HCT116 (cell line): ENCODE results near the gene TECTA. TPM values are rescaled to one million over a fixed set of nuclear protein-coding genes. Genes with fewer than 3 reads are reported as not detected.

Experiments used
- ATAC-seq: fragments of 200-7000 bp; cut with Tn5 transposase; 2 replicates; pipeline ENCODE4 v1.9.1; 2020; ENCODE audit warnings: mild to moderate bottlenecking, moderate library complexity
- BruUV-seq: library from RNA; stranded (reverse); fragments of 400-500 nt; replicated peaks from 2 replicates; lab custom pipeline; 2021; lab: Mats Ljungman, UMichigan
- CTCF ChIA-PET: fragments of 300-600 bp; sonication (Branson Sonifier 250); formaldehyde crosslinking; loops from one replicate; lab custom pipeline; 2021; ENCODE audit warnings: antibody characterized with exemption; lab: Charles Lee
- POLR2A ChIA-PET: fragments of 300-600, 350-600 bp; sonication (Branson Sonifier 250); formaldehyde crosslinking; loops from one replicate; lab custom pipeline; 2021; ENCODE audit warnings: antibody characterized with exemption; lab: Charles Lee
- RAD21 ChIA-PET, 2 experiments: fragments of 300-600 bp; sonication (Branson Sonifier 250); formaldehyde crosslinking; loops; one replicate each; lab custom pipeline; 2023; ENCODE audit warnings: low total read pairs in 2 of 2; ENCODE audit not compliant: uncharacterized antibody in 2 of 2, unreplicated experiment in 2 of 2, low non-redundant PET in 1 of 2; lab: Charles Lee
- DNase-seq: peaks from one replicate; pipeline ENCODE4 v3.0.0-alpha.2; 2010; ENCODE audit warnings: low read depth, low spot score
- H2AFZ ChIP-seq: fragments of 200-600 bp; shearing (Covaris generic), sonication (generic); 2 replicates; pipeline ENCODE4 v1.6.1; 2017; ENCODE audit warnings: low read depth, mixed run types, mixed read lengths, antibody characterized with exemption, low read length; ENCODE audit not compliant: poor library complexity, severe bottlenecking
- H3K27ac ChIP-seq: 2 replicates; pipeline ENCODE4 v1.5.1; 2012; ENCODE audit warnings: low read depth, low read length
- H3K27me3 ChIP-seq: fragments of 200-600 bp; sonication (generic); 2 replicates; pipeline ENCODE4 v1.6.1; 2016; ENCODE audit warnings: mixed run types, low read length, mixed read lengths; ENCODE audit not compliant: insufficient read depth
- H3K36me3 ChIP-seq, 2 experiments: fragments of 200-500 bp in 1 of 2; fragments of 200-600 bp in 1 of 2; sonication (Bioruptor generic) in 1 of 2; sonication (generic) in 1 of 2; 2 replicates each; pipeline versions ENCODE4 v1.5.1 to v1.6.1; 2014 to 2016; ENCODE audit warnings: low read length in 2 of 2, inconsistent platforms in 1 of 2, mixed read lengths in 1 of 2, mixed run types in 1 of 2; ENCODE audit not compliant: insufficient read depth in 2 of 2, control insufficient read depth in 1 of 2
- H3K4me1 ChIP-seq, 2 experiments: fragments of 200-600 bp in 1 of 2; sonication (generic) in 1 of 2; 2 replicates each; pipeline versions ENCODE4 v1.5.1 to v1.6.1; 2012 to 2017; ENCODE audit warnings: low read length in 2 of 2, inconsistent platforms in 1 of 2, mild to moderate bottlenecking in 1 of 2, mixed read lengths in 1 of 2, mixed run types in 1 of 2, moderate library complexity in 1 of 2; ENCODE audit not compliant: insufficient read depth in 2 of 2, control insufficient read depth in 1 of 2
- H3K4me2 ChIP-seq: fragments of 200-600 bp; sonication (generic); 2 replicates; pipeline ENCODE4 v1.6.1; 2017; ENCODE audit warnings: mixed run types, low read length, mixed read lengths
- H3K4me3 ChIP-seq, 2 experiments: fragments of 200-600 bp in 1 of 2; sonication (generic) in 1 of 2; replicated peaks in 1 of 2; 2 replicates each; pipeline ENCODE4 v1.5.1; 2011 to 2016; ENCODE audit warnings: low read length in 2 of 2, control low read depth in 1 of 2, low read depth in 1 of 2, mild to moderate bottlenecking in 1 of 2, mixed read lengths in 1 of 2, mixed run types in 1 of 2
- H3K79me2 ChIP-seq: fragments of 200-600 bp; sonication (generic); 2 replicates; pipeline ENCODE4 v1.6.1; 2017; ENCODE audit warnings: mild to moderate bottlenecking, mixed run types, low read length, moderate library complexity, mixed read lengths; ENCODE audit not compliant: insufficient read depth
- H3K9ac ChIP-seq: fragments of 200-600 bp; sonication (generic); 2 replicates; pipeline ENCODE4 v1.6.1; 2016; ENCODE audit warnings: low read length, mixed read lengths
- H3K9me2 ChIP-seq: fragments of 200-600 bp; sonication (generic), shearing (Covaris generic); 2 replicates; pipeline ENCODE4 v1.6.1; 2017; ENCODE audit warnings: mixed run types, mild to moderate bottlenecking, moderate library complexity; ENCODE audit not compliant: insufficient read depth
- H3K9me3 ChIP-seq, 2 experiments: fragments of 200-500 bp in 1 of 2; fragments of 200-600 bp in 1 of 2; sonication (Bioruptor generic) in 1 of 2; sonication (generic) in 1 of 2; 2 replicates each; pipeline ENCODE4 v1.6.1; 2014 to 2017; ENCODE audit warnings: low read length in 2 of 2, mixed read lengths in 2 of 2, inconsistent platforms in 1 of 2, low read depth in 1 of 2, mild to moderate bottlenecking in 1 of 2, mixed run types in 1 of 2, moderate library complexity in 1 of 2; ENCODE audit not compliant: control insufficient read depth in 1 of 2, insufficient read depth in 1 of 2
- H4K20me1 ChIP-seq: fragments of 200-600 bp; sonication (generic), shearing (Covaris generic); 2 replicates; pipeline ENCODE4 v1.6.1; 2017; ENCODE audit warnings: mixed run types, mild to moderate bottlenecking, moderate library complexity; ENCODE audit not compliant: insufficient read depth
- CBX3 ChIP-seq: IDR thresholded peaks from 2 replicates; pipeline ENCODE4 v1.6.1; 2012; ENCODE audit warnings: low read depth
- CEBPB ChIP-seq: IDR thresholded peaks from 2 replicates; pipeline ENCODE4 v1.6.1; 2012; ENCODE audit warnings: low read depth
- EGR1 ChIP-seq: IDR thresholded peaks from 2 replicates; pipeline ENCODE4 v1.6.1; 2012; ENCODE audit warnings: low read depth
- ELF1 ChIP-seq: IDR thresholded peaks from 2 replicates; pipeline ENCODE4 v1.6.1; 2012; ENCODE audit warnings: low read depth, borderline replicate concordance
- EZH2 ChIP-seq: fragments of 200-600 bp; sonication (generic); IDR thresholded peaks from 2 replicates; pipeline ENCODE4 v1.6.1; 2017; ENCODE audit warnings: antibody characterized with exemption, mixed run types
- EZH2phosphoT487 ChIP-seq: fragments of 200-600 bp; IDR thresholded peaks from 2 replicates; pipeline ENCODE4 v1.6.1; 2018; ENCODE audit warnings: antibody characterized with exemption, borderline replicate concordance
- FOSL1 ChIP-seq: IDR thresholded peaks from 2 replicates; pipeline ENCODE4 v1.6.1; 2012; ENCODE audit warnings: low read depth
- JUND ChIP-seq: IDR thresholded peaks from 2 replicates; pipeline ENCODE4 v1.6.1; 2012
- POLR2AphosphoS5 ChIP-seq: IDR thresholded peaks from 2 replicates; pipeline ENCODE4 v1.6.1; 2011; ENCODE audit warnings: mild to moderate bottlenecking, low read depth, low read length, moderate library complexity
- RAD21 ChIP-seq: IDR thresholded peaks from 2 replicates; pipeline ENCODE4 v1.6.1; 2012; ENCODE audit warnings: low read depth, mild to moderate bottlenecking
- SRF ChIP-seq: IDR thresholded peaks from 2 replicates; pipeline ENCODE4 v1.6.1; 2012; ENCODE audit warnings: low read depth
- ZNF274 ChIP-seq: fragments of 200-500 bp; sonication (Bioruptor generic); IDR thresholded peaks from 2 replicates; pipeline ENCODE4 v1.6.1; 2014; ENCODE audit warnings: mild to moderate bottlenecking, low read depth, low read length, inconsistent platforms
- intact Hi-C: fragments of 100-400 bp; cut with micrococcal nuclease; formaldehyde crosslinking; loops from 2 replicates; pipeline ENCODE4 v1.10.0; 2022
- total RNA-seq: library from RNA; stranded (reverse); gene quantifications from one replicate; pipeline ENCODE4 v1.2.1, GENCODE V29; 2021; ENCODE audit not compliant: unreplicated experiment
- TF ChIP-seq, protein P1 (sequence below): IDR thresholded peaks from 2 replicates; pipeline ENCODE4 v1.6.1; 2012

The TECTA gene
- total RNA-seq, 1 experiment from 2014 or later = 0.81 TPM

DNA sequence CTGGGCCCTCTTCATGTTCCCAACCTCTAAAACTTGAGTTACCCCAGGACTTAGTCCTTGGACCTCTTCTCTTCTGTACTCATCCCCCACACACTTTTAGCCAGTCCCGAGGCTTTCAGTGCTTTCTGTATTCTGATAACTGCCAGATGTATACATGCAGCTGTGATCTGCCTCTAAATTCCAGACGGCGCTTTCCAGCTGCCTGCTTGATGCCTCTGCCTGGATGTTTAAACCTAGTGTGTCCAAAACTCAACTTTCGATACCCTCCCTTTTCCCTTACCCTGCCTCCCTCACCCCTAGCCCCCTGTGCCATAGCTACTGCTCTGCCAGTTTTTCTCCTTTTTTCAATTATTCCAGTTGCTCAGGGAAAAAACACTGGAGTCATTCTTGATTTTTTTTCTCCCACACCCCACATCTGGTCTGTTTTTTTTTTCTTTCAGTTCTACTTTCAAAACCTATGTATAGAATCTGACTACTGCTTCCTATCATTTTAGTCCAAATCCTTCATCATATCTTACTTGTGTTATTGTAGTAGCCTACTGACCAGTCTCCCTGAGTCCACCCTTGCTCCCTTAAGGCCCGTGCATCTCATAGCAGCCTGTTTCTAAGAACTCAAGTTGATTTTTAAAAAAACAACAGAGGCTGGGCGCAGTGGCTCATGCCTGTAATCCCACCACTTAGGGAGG lies 32.9 kb upstream of the TECTA start:
- DNase-seq (no peak), ATAC-seq (no peak)
- Histone ChIP-seq H3K4me1 (no peaks in the 10 kb centered on the region), H3K9me2 (no peaks in the 10 kb centered on the region), H4K20me1 (no peaks in the 10 kb centered on the region), H2AFZ (no peak overlapping the region), H3K36me3 (peaks cover 0 to 15% of the 10 kb centered on the region in 2 experiments; a peak in 2 of 4 replicates), H3K4me3 (no peak overlapping the region), H3K79me2 (no peaks in the 10 kb centered on the region), H3K9me3 (no peaks in the 10 kb centered on the region; a peak in 1 of 4 replicates), H3K27ac (no peak overlapping the region), H3K9ac (no peak overlapping the region), H3K27me3 (no peaks in the 10 kb centered on the region), H3K4me2 (no peak overlapping the region)
- TF ChIP-seq ELF1 = no peak
- no peak for TF ChIP-seq SRF
- no peak for TF ChIP-seq CEBPB
- no peak for TF ChIP-seq EZH2
- no peak for TF ChIP-seq RAD21
- POLR2A ChIA-PET = no interaction called here
- CTCF ChIA-PET = no interaction called here
- no TSS peak for BruUV-seq
- intact Hi-C loops = no loop called here
- RAD21 ChIA-PET = no interaction called here

DNA sequence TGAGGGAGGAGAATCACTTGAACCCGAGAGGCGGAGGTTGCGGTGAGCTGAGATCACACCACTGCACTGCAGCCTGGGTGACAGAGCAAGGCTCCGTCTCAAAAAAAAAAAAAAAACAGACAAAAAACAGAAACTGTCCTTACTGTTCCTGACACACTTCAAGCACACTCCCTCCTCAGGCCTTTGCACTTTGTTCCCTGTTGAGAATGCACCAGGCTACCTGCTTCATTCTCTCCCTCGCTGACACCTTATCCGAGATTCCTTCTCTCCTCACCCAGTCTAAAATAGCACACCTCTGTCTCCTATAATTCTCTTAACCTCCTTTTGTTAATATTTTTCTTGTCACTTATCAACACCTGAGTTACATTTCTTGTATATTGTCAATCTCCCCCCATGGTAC lies 32.3 kb upstream of the TECTA start:
- ChIA-PET POLR2A (no interaction called here), RAD21 (no interaction called here), CTCF (no interaction called here)
- Histone ChIP-seq H3K4me3 (no peak overlapping the region), H3K9ac (no peak overlapping the region), H3K27ac (no peak overlapping the region), H2AFZ (no peak overlapping the region), H3K79me2 (no peaks in the 10 kb centered on the region), H3K36me3 (peaks cover 0 to 15% of the 10 kb centered on the region in 2 experiments; a peak in 2 of 4 replicates), H3K9me2 (no peaks in the 10 kb centered on the region)
- ATAC-seq = no peak
- intact Hi-C loops = no loop called here
- no peak for TF ChIP-seq EZH2phosphoT487
- no peak for TF ChIP-seq EGR1
- no peak for TF ChIP-seq ZNF274
- TF ChIP-seq POLR2AphosphoS5 = no peak
- no peak for TF ChIP-seq FOSL1
- no peak for TF ChIP-seq CBX3
- TF ChIP-seq CEBPB = no peak
- no peak for TF ChIP-seq EZH2
- TF ChIP-seq JUND = no peak
- TF ChIP-seq, protein P1, sequence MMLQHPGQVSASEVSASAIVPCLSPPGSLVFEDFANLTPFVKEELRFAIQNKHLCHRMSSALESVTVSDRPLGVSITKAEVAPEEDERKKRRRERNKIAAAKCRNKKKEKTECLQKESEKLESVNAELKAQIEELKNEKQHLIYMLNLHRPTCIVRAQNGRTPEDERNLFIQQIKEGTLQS = no peak
- TF ChIP-seq RAD21 = no peak
- TF ChIP-seq, all 23 proteins: peak for 0
- Histone ChIP-seq H3K4me2 (no peak overlapping the region), H3K4me1 (no peaks in the 10 kb centered on the region), H3K27me3 (no peaks in the 10 kb centered on the region), H3K9me3 (no peaks in the 10 kb centered on the region; a peak in 1 of 4 replicates), H4K20me1 (no peaks in the 10 kb centered on the region)
- no peak for DNase-seq
- BruUV-seq = no TSS peak
